ENCODE measurements around the gene EDN2. TPM values are rescaled to one million over a fixed set of nuclear protein-coding genes. Genes with fewer than 3 reads are reported as not detected.

EDN2 gene
- total RNA-seq, 1 donor = not detected

DNA sequence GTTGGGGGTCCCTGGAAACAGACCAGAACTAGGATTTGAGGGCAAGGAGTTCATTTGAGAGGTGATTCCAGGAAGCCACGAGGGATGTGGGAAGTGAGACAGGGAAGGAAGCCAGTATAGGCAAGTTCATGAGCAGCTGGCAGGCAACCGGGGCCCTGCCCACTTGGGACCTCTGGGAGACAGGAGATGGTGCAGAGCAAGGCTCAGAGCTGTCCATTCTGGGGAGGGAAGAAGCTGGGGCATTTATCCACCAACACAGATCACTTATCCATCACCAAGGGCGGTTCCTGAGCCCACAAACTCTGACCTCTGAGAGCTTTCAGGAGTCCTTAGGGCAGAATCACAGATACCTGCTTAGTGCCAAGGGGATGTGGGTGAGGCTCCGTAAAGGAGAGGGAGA lies 16.8 kb downstream of the EDN2 start:
- TF ChIP-seq, protein P1, sequence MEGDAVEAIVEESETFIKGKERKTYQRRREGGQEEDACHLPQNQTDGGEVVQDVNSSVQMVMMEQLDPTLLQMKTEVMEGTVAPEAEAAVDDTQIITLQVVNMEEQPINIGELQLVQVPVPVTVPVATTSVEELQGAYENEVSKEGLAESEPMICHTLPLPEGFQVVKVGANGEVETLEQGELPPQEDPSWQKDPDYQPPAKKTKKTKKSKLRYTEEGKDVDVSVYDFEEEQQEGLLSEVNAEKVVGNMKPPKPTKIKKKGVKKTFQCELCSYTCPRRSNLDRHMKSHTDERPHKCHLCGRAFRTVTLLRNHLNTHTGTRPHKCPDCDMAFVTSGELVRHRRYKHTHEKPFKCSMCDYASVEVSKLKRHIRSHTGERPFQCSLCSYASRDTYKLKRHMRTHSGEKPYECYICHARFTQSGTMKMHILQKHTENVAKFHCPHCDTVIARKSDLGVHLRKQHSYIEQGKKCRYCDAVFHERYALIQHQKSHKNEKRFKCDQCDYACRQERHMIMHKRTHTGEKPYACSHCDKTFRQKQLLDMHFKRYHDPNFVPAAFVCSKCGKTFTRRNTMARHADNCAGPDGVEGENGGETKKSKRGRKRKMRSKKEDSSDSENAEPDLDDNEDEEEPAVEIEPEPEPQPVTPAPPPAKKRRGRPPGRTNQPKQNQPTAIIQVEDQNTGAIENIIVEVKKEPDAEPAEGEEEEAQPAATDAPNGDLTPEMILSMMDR (IDR thresholded peaks at IDR 0.05; ENCODE audit: insufficient read depth, low read length) = no peak
- no peak overlapping the region for H3K4me3 ChIP-seq (ENCODE audit: low read depth, low read length)
- no peak for DNase-seq (ENCODE audit: low read depth)

DNA sequence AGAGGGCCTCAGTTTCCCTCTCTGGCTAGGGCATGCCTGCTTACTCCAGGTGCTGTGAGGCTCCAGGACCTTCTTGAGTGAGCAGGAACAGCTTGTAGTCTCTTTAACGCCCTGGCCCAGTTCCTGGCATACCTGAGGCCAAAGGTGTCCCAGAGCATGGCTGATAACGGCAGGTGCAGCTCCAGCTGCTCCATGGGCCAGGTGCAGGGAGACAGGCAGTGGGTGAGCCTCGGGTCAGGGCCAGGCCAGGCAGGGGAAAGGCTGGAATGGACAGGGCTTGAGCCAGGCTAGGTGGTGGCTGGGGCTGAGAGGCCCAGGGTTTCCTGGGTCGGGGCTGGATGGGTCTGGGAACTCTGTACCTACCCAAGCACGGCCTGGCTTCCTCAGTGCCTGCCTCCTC lies 18.3 kb downstream of the EDN2 start:
- no peak overlapping the region for H3K4me3 ChIP-seq (ENCODE audit: low read depth, low read length)
- TF ChIP-seq, protein P1 (IDR thresholded peaks at IDR 0.05; ENCODE audit: insufficient read depth, low read length) = no peak
- no peak for DNase-seq (ENCODE audit: low read depth)

DNA sequence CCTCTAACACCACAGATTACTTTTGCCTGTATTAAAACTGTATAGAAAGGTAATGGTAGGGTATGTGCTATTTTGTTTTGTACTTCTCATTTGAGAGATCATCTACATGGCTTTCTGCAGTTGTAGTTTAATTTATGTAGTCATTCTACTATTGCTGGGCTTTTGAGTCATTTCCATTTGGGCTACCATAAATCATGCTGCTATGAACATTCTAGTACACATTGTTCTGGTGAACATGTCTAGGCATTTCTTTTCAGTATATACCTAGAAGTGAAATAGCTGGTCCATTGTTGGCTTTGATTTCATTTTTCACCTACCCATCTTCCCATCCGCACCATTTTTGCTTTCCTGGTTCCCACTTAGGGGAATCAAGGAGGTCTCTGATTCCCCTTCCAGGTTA lies 18.7 kb downstream of the EDN2 start:
- DNase-seq (ENCODE audit: low read depth) = no peak
- no peak overlapping the region for H3K4me3 ChIP-seq (ENCODE audit: low read depth, low read length)
- TF ChIP-seq, protein P1 (IDR thresholded peaks at IDR 0.05; ENCODE audit: insufficient read depth, low read length) = no peak

DNA sequence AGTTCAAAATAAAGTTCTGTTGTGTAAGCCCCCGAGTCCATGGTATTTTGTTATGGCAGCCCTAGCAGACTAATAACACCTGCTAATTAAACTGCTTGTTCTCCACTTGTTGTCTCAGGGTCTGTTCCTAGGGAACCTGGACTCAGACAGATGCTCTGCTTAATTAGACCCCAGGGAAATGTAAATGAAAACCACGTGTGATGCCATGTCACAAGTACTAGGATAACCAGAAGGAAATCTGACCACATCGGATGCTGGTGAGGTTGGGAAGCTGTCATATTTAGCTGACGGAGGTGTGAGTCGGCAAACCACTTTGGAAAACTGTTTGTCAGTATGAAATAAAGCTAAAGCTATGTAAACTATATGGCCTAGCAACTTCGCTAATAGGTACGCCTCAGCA lies 19.6 kb downstream of the EDN2 start:
- DNase-seq (ENCODE audit: low read depth) = no peak

DNA sequence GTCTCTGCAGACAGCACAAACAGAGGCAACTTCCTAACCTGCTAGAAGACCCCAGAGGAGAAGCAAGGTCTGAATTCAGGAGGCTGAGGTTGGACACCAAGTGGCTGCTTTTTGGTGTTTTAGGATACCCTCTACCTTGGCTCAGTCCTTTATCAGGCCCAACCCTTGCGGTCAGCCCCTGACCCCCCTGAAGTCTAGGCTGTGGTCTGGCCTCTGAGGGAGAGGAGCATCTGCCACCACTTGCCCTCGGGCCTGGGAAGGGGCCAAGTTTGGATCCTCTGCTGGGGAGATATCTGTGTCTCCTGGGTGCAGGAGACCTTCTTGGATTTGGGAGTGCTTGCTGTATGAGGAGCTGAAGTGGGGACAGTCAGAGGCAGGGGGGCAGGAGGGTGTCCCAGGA lies 21.0 kb downstream of the EDN2 start:
- no peak for DNase-seq (ENCODE audit: low read depth)
- no peak overlapping the region for H3K4me3 ChIP-seq (ENCODE audit: low read depth, low read length)
- TF ChIP-seq, protein P1 (IDR thresholded peaks at IDR 0.05; ENCODE audit: insufficient read depth, low read length) = no peak

More for the DNA sequence above, 19.6 kb downstream of the EDN2 start:
- TF ChIP-seq, protein P1 (IDR thresholded peaks at IDR 0.05; ENCODE audit: insufficient read depth, low read length) = no peak
- no peak overlapping the region for H3K4me3 ChIP-seq (ENCODE audit: low read depth, low read length)

DNA sequence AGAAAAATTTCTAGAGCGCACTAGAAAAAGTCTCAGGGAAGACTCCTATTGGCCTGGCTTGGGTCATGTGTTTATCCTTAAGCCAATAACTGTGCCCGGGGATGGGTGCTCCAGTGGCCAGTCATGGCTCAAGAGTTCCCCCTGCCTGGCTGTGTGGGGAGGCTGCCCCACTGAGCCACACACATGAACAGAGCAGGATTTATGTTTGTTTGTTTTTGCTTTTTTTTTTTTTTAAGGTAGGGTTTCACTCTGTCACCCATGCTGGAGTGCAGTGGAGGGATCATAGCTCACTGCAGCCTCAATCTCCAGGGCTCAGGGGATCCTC lies 21.8 kb downstream of the EDN2 start:
- TF ChIP-seq, protein P1 (IDR thresholded peaks at IDR 0.05; ENCODE audit: insufficient read depth, low read length) = no peak
- no peak overlapping the region for H3K4me3 ChIP-seq (ENCODE audit: low read depth, low read length)
- no peak for DNase-seq (ENCODE audit: low read depth)

All from fibroblast of the aortic adventitia (primary cell).